ENCODE measurements around the gene TMEM245.

The TMEM245 gene

DNA sequence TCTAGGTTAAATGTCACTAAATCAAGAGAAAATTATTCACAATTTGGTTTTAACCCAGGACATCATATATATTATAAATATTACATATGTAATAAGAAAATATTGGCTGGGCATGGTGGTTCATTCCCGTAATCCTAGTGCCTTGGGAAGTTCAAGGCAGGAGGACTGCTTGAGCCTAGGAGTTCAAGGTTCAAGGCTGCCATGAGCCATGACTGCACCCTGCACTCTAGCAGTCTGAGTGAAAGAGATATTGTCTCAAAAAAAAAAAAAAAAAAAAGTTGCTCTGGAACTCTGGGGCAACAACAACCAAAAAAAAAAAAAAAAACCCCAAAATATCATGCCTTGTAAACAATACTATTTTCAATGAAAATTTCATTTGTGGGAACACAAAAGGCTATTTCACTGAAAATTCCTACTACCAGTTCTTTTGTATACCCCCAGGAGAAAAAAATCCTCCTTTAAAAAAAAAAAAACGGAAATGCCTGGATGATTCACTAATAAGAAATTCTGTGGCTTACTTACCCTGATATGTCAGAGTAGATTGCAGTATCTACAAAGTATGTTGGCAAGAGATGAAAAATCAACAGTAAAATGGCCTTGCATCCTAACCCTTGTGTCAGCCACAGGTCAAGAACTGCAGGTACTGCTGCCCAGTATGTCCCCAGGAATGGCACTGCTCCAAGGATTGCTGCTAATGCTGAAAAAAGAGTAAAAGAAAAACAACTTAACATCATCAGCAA lies 83.9 kb downstream of the TMEM245 start:
- H3K4me1 ChIP-seq (ENCODE audit: control insufficient read depth in 2 of 2, insufficient read depth in 2 of 2, low read length in 2 of 2): no peaks in the 10 kb centered on the region
- no peak overlapping the region for H3K4me3 ChIP-seq (ENCODE audit: low read length in 2 of 2)
- peaks cover 15 to 24% of the 10 kb centered on the region in 2 donors for H3K36me3 ChIP-seq (ENCODE audit: control insufficient read depth in 2 of 2, insufficient read depth in 2 of 2, low read length in 2 of 2)
- H3K27me3 ChIP-seq (ENCODE audit: control insufficient read depth in 2 of 2, insufficient read depth in 2 of 2, low read length in 2 of 2): no peaks in the 10 kb centered on the region
- no peaks in the 10 kb centered on the region for H3K9me3 ChIP-seq (ENCODE audit: control insufficient read depth in 2 of 2, low read length in 2 of 2)
- no peak overlapping the region for H3K27ac ChIP-seq (ENCODE audit: low read depth in 2 of 2, low read length in 2 of 2)
- no peak overlapping the region for H3K9ac ChIP-seq (ENCODE audit: low read depth in 1 of 2, low read length in 2 of 2)

DNA sequence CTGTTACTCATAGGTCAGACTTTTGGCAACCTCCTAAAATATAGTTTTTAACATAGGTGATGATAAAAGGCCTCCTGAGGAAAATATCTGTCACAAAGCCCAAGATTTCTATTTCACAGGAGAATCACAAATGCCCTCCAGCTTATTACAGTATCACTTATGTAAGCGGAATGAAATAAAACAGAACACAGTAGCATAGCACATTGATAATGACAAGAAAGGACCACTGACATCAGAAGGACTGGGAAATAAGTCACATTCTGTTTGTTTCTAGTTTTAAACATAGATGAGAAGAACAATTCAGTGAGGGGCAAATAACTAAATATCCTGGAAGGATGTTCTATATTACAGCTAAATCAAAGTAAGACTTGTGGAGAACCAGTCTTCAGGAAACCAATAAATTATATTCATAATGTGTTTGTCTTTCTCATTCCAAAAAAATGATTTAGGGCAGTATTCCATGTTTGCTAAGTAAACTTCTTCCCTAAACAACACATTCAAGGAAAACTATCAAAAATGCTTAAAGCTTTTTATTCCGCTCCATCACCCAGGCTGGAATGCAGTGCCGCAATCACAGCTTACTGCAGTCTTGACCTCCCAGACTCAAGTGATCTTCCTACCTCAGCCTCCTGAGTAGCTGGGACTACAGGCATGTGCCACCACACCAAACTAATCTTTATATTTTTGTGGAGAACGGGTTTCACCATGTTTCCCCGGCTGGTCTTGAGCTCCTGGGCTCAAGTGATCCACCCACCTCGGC lies 85.6 kb downstream of the TMEM245 start:
- no peak overlapping the region for H3K27ac ChIP-seq (ENCODE audit: low read depth in 2 of 2, low read length in 2 of 2)
- no peaks in the 10 kb centered on the region for H3K27me3 ChIP-seq (ENCODE audit: control insufficient read depth in 2 of 2, insufficient read depth in 2 of 2, low read length in 2 of 2)
- no peak overlapping the region for H3K9ac ChIP-seq (ENCODE audit: low read depth in 1 of 2, low read length in 2 of 2)
- H3K4me1 ChIP-seq (ENCODE audit: control insufficient read depth in 2 of 2, insufficient read depth in 2 of 2, low read length in 2 of 2): no peaks in the 10 kb centered on the region
- H3K9me3 ChIP-seq (ENCODE audit: control insufficient read depth in 2 of 2, low read length in 2 of 2): no peaks in the 10 kb centered on the region
- peaks cover 8 to 27% of the 10 kb centered on the region in 2 donors for H3K36me3 ChIP-seq (ENCODE audit: control insufficient read depth in 2 of 2, insufficient read depth in 2 of 2, low read length in 2 of 2)
- no peak overlapping the region for H3K4me3 ChIP-seq (ENCODE audit: low read length in 2 of 2)

GRCh38 chr9:109031241-109031640 lies 88.5 kb downstream of the TMEM245 start:
- no peaks in the 10 kb centered on the region for H3K9me3 ChIP-seq (ENCODE audit: control insufficient read depth in 2 of 2, low read length in 2 of 2)
- no peak overlapping the region for H3K9ac ChIP-seq (ENCODE audit: low read depth in 1 of 2, low read length in 2 of 2)
- H3K4me3 ChIP-seq (ENCODE audit: low read length in 2 of 2): no peak overlapping the region
- H3K4me1 ChIP-seq (ENCODE audit: control insufficient read depth in 2 of 2, insufficient read depth in 2 of 2, low read length in 2 of 2): no peaks in the 10 kb centered on the region
- H3K27me3 ChIP-seq (ENCODE audit: control insufficient read depth in 2 of 2, insufficient read depth in 2 of 2, low read length in 2 of 2): no peaks in the 10 kb centered on the region
- peaks cover 6 to 19% of the 10 kb centered on the region in 2 donors for H3K36me3 ChIP-seq (ENCODE audit: control insufficient read depth in 2 of 2, insufficient read depth in 2 of 2, low read length in 2 of 2)
- H3K27ac ChIP-seq (ENCODE audit: low read depth in 2 of 2, low read length in 2 of 2): no peak overlapping the region

DNA sequence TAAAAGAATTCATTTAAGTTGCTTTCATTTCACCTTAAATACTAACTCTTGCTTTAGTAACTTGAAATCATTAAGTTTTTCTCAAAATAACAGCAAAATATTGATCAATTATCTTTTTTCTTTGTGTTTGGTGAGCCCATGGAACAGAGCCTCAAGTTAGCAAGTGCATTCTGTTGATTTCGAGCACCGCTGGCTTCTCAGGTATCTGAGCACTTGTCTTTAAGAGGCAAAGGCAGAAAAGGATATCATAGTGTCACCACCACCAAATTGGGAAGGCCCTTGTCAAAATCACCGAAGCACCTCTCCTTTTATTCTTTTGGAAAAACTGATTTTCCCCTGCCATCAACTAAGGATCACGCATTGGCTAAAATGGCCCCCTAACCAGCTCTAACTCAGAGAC lies 89.3 kb downstream of the TMEM245 start:
- H3K27me3 ChIP-seq (ENCODE audit: control insufficient read depth in 2 of 2, insufficient read depth in 2 of 2, low read length in 2 of 2): no peaks in the 10 kb centered on the region
- H3K36me3 ChIP-seq (ENCODE audit: control insufficient read depth in 2 of 2, insufficient read depth in 2 of 2, low read length in 2 of 2): peaks cover 4 to 16% of the 10 kb centered on the region in 2 donors
- H3K9me3 ChIP-seq (ENCODE audit: control insufficient read depth in 2 of 2, low read length in 2 of 2): no peaks in the 10 kb centered on the region
- no peaks in the 10 kb centered on the region for H3K4me1 ChIP-seq (ENCODE audit: control insufficient read depth in 2 of 2, insufficient read depth in 2 of 2, low read length in 2 of 2)
- no peak overlapping the region for H3K9ac ChIP-seq (ENCODE audit: low read depth in 1 of 2, low read length in 2 of 2)
- H3K27ac ChIP-seq (ENCODE audit: low read depth in 2 of 2, low read length in 2 of 2): no peak overlapping the region
- H3K4me3 ChIP-seq (ENCODE audit: low read length in 2 of 2): no peak overlapping the region

GRCh38 chr9:109028457-109028856 lies 91.3 kb downstream of the TMEM245 start:
- H3K9ac ChIP-seq (ENCODE audit: low read depth in 1 of 2, low read length in 2 of 2): no peak overlapping the region
- peaks cover 7 to 10% of the 10 kb centered on the region in 2 donors for H3K36me3 ChIP-seq (ENCODE audit: control insufficient read depth in 2 of 2, insufficient read depth in 2 of 2, low read length in 2 of 2)
- H3K4me3 ChIP-seq (ENCODE audit: low read length in 2 of 2): no peak overlapping the region
- H3K27me3 ChIP-seq (ENCODE audit: control insufficient read depth in 2 of 2, insufficient read depth in 2 of 2, low read length in 2 of 2): no peaks in the 10 kb centered on the region
- no peak overlapping the region for H3K27ac ChIP-seq (ENCODE audit: low read depth in 2 of 2, low read length in 2 of 2)
- H3K4me1 ChIP-seq (ENCODE audit: control insufficient read depth in 2 of 2, insufficient read depth in 2 of 2, low read length in 2 of 2): no peaks in the 10 kb centered on the region
- H3K9me3 ChIP-seq (ENCODE audit: control insufficient read depth in 2 of 2, low read length in 2 of 2): no peaks in the 10 kb centered on the region

DNA sequence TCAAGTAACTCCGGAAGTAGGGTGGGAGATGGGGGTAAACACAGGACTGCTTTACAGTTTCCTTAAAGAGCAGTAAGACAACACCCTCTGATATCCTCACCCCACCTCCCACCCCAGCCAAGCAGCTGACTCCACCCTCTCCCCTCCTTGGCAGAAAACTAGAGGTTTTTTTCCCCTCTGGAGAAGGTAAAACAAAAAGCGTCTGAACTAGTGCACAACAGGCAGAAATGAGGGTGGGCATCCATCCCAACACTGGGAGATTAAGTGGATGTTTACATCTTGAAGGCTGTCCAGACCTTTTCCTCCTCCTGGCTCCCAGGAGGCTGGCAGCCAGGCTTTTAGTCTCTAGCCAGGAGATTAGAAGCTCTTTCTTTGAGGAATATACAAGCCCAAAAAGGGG lies 92.6 kb downstream of the TMEM245 start:
- no peak overlapping the region for H3K27ac ChIP-seq (ENCODE audit: low read depth in 2 of 2, low read length in 2 of 2)
- H3K36me3 ChIP-seq (ENCODE audit: control insufficient read depth in 2 of 2, insufficient read depth in 2 of 2, low read length in 2 of 2): peaks cover 3 to 5% of the 10 kb centered on the region in 2 donors
- H3K4me1 ChIP-seq (ENCODE audit: control insufficient read depth in 2 of 2, insufficient read depth in 2 of 2, low read length in 2 of 2): no peaks in the 10 kb centered on the region
- H3K9ac ChIP-seq (ENCODE audit: low read depth in 1 of 2, low read length in 2 of 2): no peak overlapping the region
- no peaks in the 10 kb centered on the region for H3K27me3 ChIP-seq (ENCODE audit: control insufficient read depth in 2 of 2, insufficient read depth in 2 of 2, low read length in 2 of 2)
- no peak overlapping the region for H3K4me3 ChIP-seq (ENCODE audit: low read length in 2 of 2)
- no peaks in the 10 kb centered on the region for H3K9me3 ChIP-seq (ENCODE audit: control insufficient read depth in 2 of 2, low read length in 2 of 2)

DNA sequence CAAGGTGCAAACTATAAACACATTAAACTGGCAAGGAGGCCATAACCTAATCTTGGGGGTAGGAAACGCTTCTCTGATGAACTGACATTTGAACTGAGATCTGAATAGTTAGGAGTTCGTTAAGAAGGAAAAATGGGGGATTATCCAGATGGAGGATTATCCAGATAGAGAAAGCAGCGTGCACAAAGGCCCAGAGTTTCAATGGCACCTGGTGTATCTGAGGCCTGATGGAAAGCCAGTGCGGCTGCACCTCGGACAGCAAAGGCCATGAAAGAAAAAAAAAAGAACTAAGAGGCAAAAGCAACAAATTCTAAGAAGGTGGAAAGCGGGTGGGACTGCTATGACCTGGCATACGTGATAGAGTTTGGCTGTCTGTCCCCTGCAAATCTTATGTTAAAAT lies 93.4 kb downstream of the TMEM245 start:
- H3K9ac ChIP-seq (ENCODE audit: low read depth in 1 of 2, low read length in 2 of 2): no peak overlapping the region
- no peaks in the 10 kb centered on the region for H3K4me1 ChIP-seq (ENCODE audit: control insufficient read depth in 2 of 2, insufficient read depth in 2 of 2, low read length in 2 of 2)
- no peak overlapping the region for H3K4me3 ChIP-seq (ENCODE audit: low read length in 2 of 2)
- no peak overlapping the region for H3K27ac ChIP-seq (ENCODE audit: low read depth in 2 of 2, low read length in 2 of 2)
- no peaks in the 10 kb centered on the region for H3K27me3 ChIP-seq (ENCODE audit: control insufficient read depth in 2 of 2, insufficient read depth in 2 of 2, low read length in 2 of 2)
- peaks cover 3% of the 10 kb centered on the region in 2 donors for H3K36me3 ChIP-seq (ENCODE audit: control insufficient read depth in 2 of 2, insufficient read depth in 2 of 2, low read length in 2 of 2)
- no peaks in the 10 kb centered on the region for H3K9me3 ChIP-seq (ENCODE audit: control insufficient read depth in 2 of 2, low read length in 2 of 2)

- H3K27ac ChIP-seq (ENCODE audit: low read depth in 2 of 2, low read length in 2 of 2): no peak overlapping the region
- no peaks in the 10 kb centered on the region for H3K27me3 ChIP-seq (ENCODE audit: control insufficient read depth in 2 of 2, insufficient read depth in 2 of 2, low read length in 2 of 2)
- no peak overlapping the region for H3K9ac ChIP-seq (ENCODE audit: low read depth in 1 of 2, low read length in 2 of 2)
- no peaks in the 10 kb centered on the region for H3K9me3 ChIP-seq (ENCODE audit: control insufficient read depth in 2 of 2, low read length in 2 of 2)
- H3K4me3 ChIP-seq (ENCODE audit: low read length in 2 of 2): no peak overlapping the region
- no peaks in the 10 kb centered on the region for H3K4me1 ChIP-seq (ENCODE audit: control insufficient read depth in 2 of 2, insufficient read depth in 2 of 2, low read length in 2 of 2)
- H3K36me3 ChIP-seq (ENCODE audit: control insufficient read depth in 2 of 2, insufficient read depth in 2 of 2, low read length in 2 of 2): peaks cover 4 to 6% of the 10 kb centered on the region in 2 donors
These were observed 96.9 kb downstream of the TMEM245 start for GRCh38 chr9:109022873-109023272.

- Histone ChIP-seq H3K27me3 (ENCODE audit: control insufficient read depth in 2 of 2, insufficient read depth in 2 of 2, low read length in 2 of 2) (no peaks in the 10 kb centered on the region), H3K27ac (ENCODE audit: low read depth in 2 of 2, low read length in 2 of 2) (no peak overlapping the region), H3K9me3 (ENCODE audit: control insufficient read depth in 2 of 2, low read length in 2 of 2) (no peaks in the 10 kb centered on the region), H3K4me3 (ENCODE audit: low read length in 2 of 2) (no peak overlapping the region), H3K4me1 (ENCODE audit: control insufficient read depth in 2 of 2, insufficient read depth in 2 of 2, low read length in 2 of 2) (no peaks in the 10 kb centered on the region), H3K9ac (ENCODE audit: low read depth in 1 of 2, low read length in 2 of 2) (no peak overlapping the region), H3K36me3 (ENCODE audit: control insufficient read depth in 2 of 2, insufficient read depth in 2 of 2, low read length in 2 of 2) (peaks cover 4 to 6% of the 10 kb centered on the region in 2 donors)
These were observed 98.9 kb downstream of the TMEM245 start for GRCh38 chr9:109020581-109021511.

- Histone ChIP-seq H3K4me3 (ENCODE audit: low read length in 2 of 2) (no peak overlapping the region), H3K4me1 (ENCODE audit: control insufficient read depth in 2 of 2, insufficient read depth in 2 of 2, low read length in 2 of 2) (no peaks in the 10 kb centered on the region), H3K9ac (ENCODE audit: low read depth in 1 of 2, low read length in 2 of 2) (no peak overlapping the region), H3K9me3 (ENCODE audit: control insufficient read depth in 2 of 2, low read length in 2 of 2) (no peaks in the 10 kb centered on the region), H3K27ac (ENCODE audit: low read depth in 2 of 2, low read length in 2 of 2) (no peak overlapping the region), H3K36me3 (ENCODE audit: control insufficient read depth in 2 of 2, insufficient read depth in 2 of 2, low read length in 2 of 2) (peaks cover 4 to 6% of the 10 kb centered on the region in 2 donors), H3K27me3 (ENCODE audit: control insufficient read depth in 2 of 2, insufficient read depth in 2 of 2, low read length in 2 of 2) (no peaks in the 10 kb centered on the region)
These were observed 99.6 kb downstream of the TMEM245 start for GRCh38 chr9:109020113-109020512.
